ENCODE results near the gene SINHCAF. TPM values are rescaled to one million over a fixed set of nuclear protein-coding genes. Genes with fewer than 3 reads are reported as not detected.
A peak's percentile ranks its signal among the peaks of the same experiment; 100 is the strongest.

Gene SINHCAF
- total RNA-seq, 1 donor from 2014 or later = 154 TPM

DNA sequence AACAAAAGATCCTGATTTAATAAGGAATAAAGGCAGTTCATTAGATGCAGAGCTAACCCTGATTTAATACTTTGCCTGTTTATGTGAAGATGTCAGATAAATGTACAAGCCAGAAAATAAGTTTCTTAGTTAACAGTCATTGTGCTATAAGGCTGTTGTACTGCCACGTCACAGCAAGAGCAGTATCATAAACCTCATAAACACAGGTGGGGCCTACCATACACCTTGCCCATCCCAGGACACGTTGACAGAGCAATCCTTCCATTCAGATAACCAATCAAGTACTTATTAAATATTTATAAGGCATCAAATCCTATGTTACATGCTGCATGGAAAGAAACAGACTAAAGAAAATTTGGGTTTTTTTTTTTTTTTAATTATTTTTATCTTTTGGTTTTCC, 36.5 kb downstream of the SINHCAF start:
- peaks cover 77% of the 10 kb centered on the region for H3K36me3 Mint-ChIP-seq
- H3K9me3 Mint-ChIP-seq = no peaks in the 10 kb centered on the region
- DNase-seq (ENCODE audit: extremely low spot score, unreplicated experiment) = no peak
- H3K27me3 Mint-ChIP-seq = no peaks in the 10 kb centered on the region
- H3K4me1 Mint-ChIP-seq (ENCODE audit: unreplicated experiment) = no peaks in the 10 kb centered on the region
- TF ChIP-seq, protein P1, sequence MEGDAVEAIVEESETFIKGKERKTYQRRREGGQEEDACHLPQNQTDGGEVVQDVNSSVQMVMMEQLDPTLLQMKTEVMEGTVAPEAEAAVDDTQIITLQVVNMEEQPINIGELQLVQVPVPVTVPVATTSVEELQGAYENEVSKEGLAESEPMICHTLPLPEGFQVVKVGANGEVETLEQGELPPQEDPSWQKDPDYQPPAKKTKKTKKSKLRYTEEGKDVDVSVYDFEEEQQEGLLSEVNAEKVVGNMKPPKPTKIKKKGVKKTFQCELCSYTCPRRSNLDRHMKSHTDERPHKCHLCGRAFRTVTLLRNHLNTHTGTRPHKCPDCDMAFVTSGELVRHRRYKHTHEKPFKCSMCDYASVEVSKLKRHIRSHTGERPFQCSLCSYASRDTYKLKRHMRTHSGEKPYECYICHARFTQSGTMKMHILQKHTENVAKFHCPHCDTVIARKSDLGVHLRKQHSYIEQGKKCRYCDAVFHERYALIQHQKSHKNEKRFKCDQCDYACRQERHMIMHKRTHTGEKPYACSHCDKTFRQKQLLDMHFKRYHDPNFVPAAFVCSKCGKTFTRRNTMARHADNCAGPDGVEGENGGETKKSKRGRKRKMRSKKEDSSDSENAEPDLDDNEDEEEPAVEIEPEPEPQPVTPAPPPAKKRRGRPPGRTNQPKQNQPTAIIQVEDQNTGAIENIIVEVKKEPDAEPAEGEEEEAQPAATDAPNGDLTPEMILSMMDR (conservative IDR thresholded peaks at IDR 0.05) = no peak
- no peak overlapping the region for H3K4me3 Mint-ChIP-seq
- peak overlapping the region; percentile 35 for H3K27ac Mint-ChIP-seq

DNA sequence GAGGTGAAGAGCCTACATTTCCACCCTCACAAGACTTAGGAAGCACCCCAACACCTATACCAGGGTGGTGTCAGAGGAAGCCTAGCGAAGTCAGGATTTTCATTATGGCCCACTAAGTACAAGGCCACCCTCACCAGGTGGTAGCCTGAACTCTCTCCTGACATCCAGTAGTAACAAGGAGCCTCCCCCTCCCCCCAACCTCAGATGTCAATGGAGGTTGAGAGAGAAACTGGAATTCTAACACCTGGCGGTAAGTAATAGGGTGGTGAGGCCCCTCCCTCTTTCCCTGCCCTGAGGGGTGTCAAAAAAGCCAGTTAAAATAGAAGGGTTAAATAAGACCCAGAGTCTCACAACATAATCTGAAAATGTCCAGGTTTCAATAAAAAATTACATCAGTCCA, 37.6 kb downstream of the SINHCAF start:
- Mint-ChIP-seq H3K36me3 (peaks cover 80% of the 10 kb centered on the region), H3K27me3 (no peaks in the 10 kb centered on the region), H3K4me1 (ENCODE audit: unreplicated experiment) (no peaks in the 10 kb centered on the region), H3K27ac (no peak overlapping the region), H3K4me3 (no peak overlapping the region), H3K9me3 (no peaks in the 10 kb centered on the region)
- TF ChIP-seq, protein P1 (conservative IDR thresholded peaks at IDR 0.05) = no peak
- DNase-seq (ENCODE audit: extremely low spot score, unreplicated experiment) = no peak

DNA sequence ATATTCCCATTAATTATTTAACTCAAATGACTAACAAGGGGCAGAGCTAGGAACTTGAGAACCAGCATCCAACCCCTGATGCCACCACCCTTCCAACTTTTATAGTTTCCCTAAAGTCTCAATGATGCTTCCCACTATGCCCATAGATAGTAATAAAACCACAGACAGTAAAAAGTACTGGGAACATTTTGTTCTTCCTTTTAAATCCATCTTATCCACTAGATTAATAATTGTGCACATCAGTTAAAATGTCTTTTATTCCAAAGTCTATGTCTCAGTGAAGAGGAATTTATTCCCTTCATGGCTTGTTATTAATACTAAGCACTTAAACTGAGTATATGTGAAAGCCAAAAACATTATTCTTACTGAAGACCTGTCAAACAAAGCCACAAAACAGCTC, 45.8 kb downstream of the SINHCAF start:
- Mint-ChIP-seq H3K27me3 (no peaks in the 10 kb centered on the region), H3K27ac (no peak overlapping the region), H3K9me3 (no peaks in the 10 kb centered on the region), H3K4me1 (ENCODE audit: unreplicated experiment) (peaks cover 4% of the 10 kb centered on the region), H3K4me3 (no peak overlapping the region), H3K36me3 (peaks cover 55% of the 10 kb centered on the region)
- DNase-seq (ENCODE audit: extremely low spot score, unreplicated experiment) = no peak
- TF ChIP-seq, protein P1 (conservative IDR thresholded peaks at IDR 0.05) = no peak

DNA sequence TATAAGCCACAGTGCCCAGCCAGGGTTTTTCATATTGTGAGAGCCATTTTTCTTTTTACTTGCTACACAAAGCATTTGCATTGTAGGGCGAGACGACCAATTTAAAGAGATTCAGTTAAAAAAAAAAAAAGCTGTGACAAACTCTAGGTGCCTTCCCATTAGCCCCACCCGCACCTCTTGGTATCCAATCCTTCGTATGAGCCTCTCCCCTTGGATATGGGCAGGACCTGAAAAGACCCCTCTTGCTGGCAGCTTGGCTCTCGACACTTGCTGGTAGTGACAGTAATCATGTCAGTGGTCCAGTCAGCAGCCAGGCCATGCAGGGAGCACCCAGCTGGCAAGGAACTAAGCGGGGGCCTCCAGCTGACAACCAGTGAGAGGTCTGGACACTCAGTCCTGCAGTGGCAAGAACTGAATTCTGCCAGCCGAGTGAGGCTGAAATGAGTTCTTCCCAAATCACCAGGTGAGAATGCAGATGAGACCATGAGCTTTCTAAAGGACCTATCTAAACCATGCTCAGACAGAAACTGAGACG, 46.5 kb downstream of the SINHCAF start:
- Mint-ChIP-seq H3K4me3 (no peak overlapping the region), H3K27ac (peak overlapping the region; percentile 55), H3K4me1 (ENCODE audit: unreplicated experiment) (peaks cover 4% of the 10 kb centered on the region), H3K27me3 (no peaks in the 10 kb centered on the region), H3K9me3 (no peaks in the 10 kb centered on the region), H3K36me3 (peaks cover 56% of the 10 kb centered on the region)
- TF ChIP-seq, protein P1 (conservative IDR thresholded peaks at IDR 0.05) = no peak
- no peak for DNase-seq (ENCODE audit: extremely low spot score, unreplicated experiment)

DNA sequence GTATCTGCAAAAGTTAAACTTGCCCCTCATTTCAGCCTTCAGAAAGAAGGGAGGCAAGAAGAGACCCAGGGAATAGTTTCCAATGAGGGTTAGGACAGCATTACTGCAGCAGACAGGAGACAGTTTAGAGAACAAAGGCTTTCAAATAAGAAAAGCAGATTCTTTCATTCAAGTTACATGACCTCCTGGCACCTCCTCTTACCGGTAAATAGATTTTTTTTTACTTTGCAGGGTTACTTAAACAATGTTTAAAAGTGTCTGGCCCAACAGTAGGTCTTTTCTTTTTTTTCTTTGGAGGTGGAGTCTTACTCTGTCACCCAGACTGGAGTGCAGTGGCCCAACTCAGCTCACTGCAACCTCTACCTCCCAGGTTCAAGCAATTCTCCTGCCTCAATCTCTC, 47.1 kb downstream of the SINHCAF start:
- Mint-ChIP-seq H3K27me3 (no peaks in the 10 kb centered on the region), H3K9me3 (no peaks in the 10 kb centered on the region), H3K4me3 (no peak overlapping the region), H3K27ac (peak overlapping the region; percentile 55), H3K36me3 (peaks cover 53% of the 10 kb centered on the region), H3K4me1 (ENCODE audit: unreplicated experiment) (peaks cover 4% of the 10 kb centered on the region)
- no peak for DNase-seq (ENCODE audit: extremely low spot score, unreplicated experiment)
- TF ChIP-seq, protein P1 (conservative IDR thresholded peaks at IDR 0.05) = no peak

DNA sequence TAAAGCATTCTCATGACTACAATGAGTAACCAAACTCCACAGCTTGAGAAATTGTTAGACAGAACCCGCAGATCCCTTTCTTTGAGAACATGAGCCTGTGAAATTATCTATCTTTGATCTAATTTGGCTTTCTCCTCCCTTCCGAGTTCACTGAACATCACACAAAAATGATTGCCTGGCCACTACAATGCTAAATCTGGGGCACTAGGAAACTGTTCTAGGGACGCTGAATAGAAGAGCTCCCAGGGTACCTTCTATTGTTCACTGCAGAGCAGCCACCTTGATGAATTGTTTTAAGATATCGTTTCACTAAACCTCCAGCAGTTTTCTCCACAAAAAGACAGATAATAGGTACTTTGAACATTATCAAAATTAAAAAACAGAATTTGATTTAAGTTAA, 47.5 kb downstream of the SINHCAF start:
- TF ChIP-seq, protein P1 (conservative IDR thresholded peaks at IDR 0.05) = no peak
- Mint-ChIP-seq H3K27ac (peak overlapping the region; percentile 4), H3K4me3 (no peak overlapping the region), H3K36me3 (peaks cover 52% of the 10 kb centered on the region), H3K9me3 (no peaks in the 10 kb centered on the region), H3K4me1 (ENCODE audit: unreplicated experiment) (peaks cover 4% of the 10 kb centered on the region), H3K27me3 (no peaks in the 10 kb centered on the region)
- no peak for DNase-seq (ENCODE audit: extremely low spot score, unreplicated experiment)

Measured in type B pancreatic cell (in vitro differentiated cells).